Progenitor cell of endocrine pancreas (in vitro differentiated cells): ENCODE measurements around the gene PFN1. TPM values are rescaled to one million over a fixed set of nuclear protein-coding genes. Genes with fewer than 3 reads are reported as not detected.
A peak's percentile ranks its signal among the peaks of the same experiment; 100 is the strongest.

ENCODE experiments used
- DNase-seq: peaks from one replicate; pipeline ENCODE4 v3.0.0; 2021; ENCODE audit warnings: low spot score; ENCODE audit not compliant: unreplicated experiment
- H3K27ac Mint-ChIP-seq: 2 replicates; pipeline ENCODE4 v1.8.0; 2021; ENCODE audit warnings: mild to moderate bottlenecking, moderate library complexity, mixed read lengths
- H3K27me3 Mint-ChIP-seq: 2 replicates; pipeline ENCODE4 v1.8.0; 2021; ENCODE audit warnings: mixed read lengths
- H3K36me3 Mint-ChIP-seq: 2 replicates; pipeline ENCODE4 v1.8.0; 2022; ENCODE audit warnings: mixed read lengths; ENCODE audit not compliant: insufficient read depth
- H3K4me1 Mint-ChIP-seq: 2 replicates; pipeline ENCODE4 v1.8.0; 2021; ENCODE audit warnings: low read depth, mixed read lengths
- H3K4me3 Mint-ChIP-seq: 2 replicates; pipeline ENCODE4 v1.8.0; 2021; ENCODE audit warnings: low read depth, mild to moderate bottlenecking, moderate library complexity, mixed read lengths
- H3K9me3 Mint-ChIP-seq: 2 replicates; pipeline ENCODE4 v1.8.0; 2021; ENCODE audit warnings: low read depth, mixed read lengths
- CTCF ChIP-seq: fragments of 200-600 bp; sonication (generic); IDR thresholded peaks from one replicate; pipeline ENCODE4 v1.5.0; 2021; ENCODE audit warnings: antibody characterized with exemption, mild to moderate bottlenecking; ENCODE audit not compliant: unreplicated experiment
- total RNA-seq: library from RNA; stranded (reverse); gene quantifications from 2 replicates; pipeline ENCODE4 v1.2.1, GENCODE V29; 2021

PFN1 gene
- total RNA-seq, 1 donor from 2014 or later: 372 TPM

- no peak for TF ChIP-seq CTCF
- peaks cover 8% of the 10 kb centered on the region for H3K4me1 Mint-ChIP-seq
- H3K27ac Mint-ChIP-seq: no peak overlapping the region
- H3K36me3 Mint-ChIP-seq: peaks cover 1% of the 10 kb centered on the region
- DNase-seq: no peak
- H3K4me3 Mint-ChIP-seq: no peak overlapping the region
- peaks cover 27% of the 10 kb centered on the region for H3K27me3 Mint-ChIP-seq
- no peaks in the 10 kb centered on the region for H3K9me3 Mint-ChIP-seq
Measured at GRCh38 chr17:4901648-4902344, 46.5 kb downstream of the PFN1 start.

- no peak overlapping the region for H3K4me3 Mint-ChIP-seq
- H3K36me3 Mint-ChIP-seq: peaks cover 2% of the 10 kb centered on the region
- H3K27me3 Mint-ChIP-seq: peaks cover 26% of the 10 kb centered on the region
- DNase-seq: no peak
- no peaks in the 10 kb centered on the region for H3K9me3 Mint-ChIP-seq
- H3K27ac Mint-ChIP-seq: no peak overlapping the region
- H3K4me1 Mint-ChIP-seq: peaks cover 8% of the 10 kb centered on the region
- TF ChIP-seq CTCF: no peak
Measured at GRCh38 chr17:4901108-4901647, 47.2 kb downstream of the PFN1 start.

- no peak for DNase-seq
- TF ChIP-seq CTCF: no peak
- no peak overlapping the region for H3K4me3 Mint-ChIP-seq
- peaks cover 6% of the 10 kb centered on the region for H3K36me3 Mint-ChIP-seq
- H3K27me3 Mint-ChIP-seq: peaks cover 23% of the 10 kb centered on the region
- H3K27ac Mint-ChIP-seq: no peak overlapping the region
- peaks cover 8% of the 10 kb centered on the region for H3K4me1 Mint-ChIP-seq
- H3K9me3 Mint-ChIP-seq: no peaks in the 10 kb centered on the region
Measured at GRCh38 chr17:4900231-4901107, 47.9 kb downstream of the PFN1 start.

- Mint-ChIP-seq H3K9me3 (no peaks in the 10 kb centered on the region), H3K4me1 (peaks cover 5% of the 10 kb centered on the region), H3K4me3 (peak within 1 kb of the TSS; percentile 70), H3K27me3 (peaks cover 19% of the 10 kb centered on the region), H3K27ac (peak within 1 kb of the TSS; percentile 81), H3K36me3 (peaks cover 6% of the 10 kb centered on the region)
- TF ChIP-seq CTCF: no peak
- peak; percentile 51 for DNase-seq
Measured at GRCh38 chr17:4899341-4900230, 48.7 kb downstream of the PFN1 start, which contains the start of gene C17orf107. Gene C17orf107, plus strand, starts transcription at chr17:4899536. Its CDS starts 227 bp downstream, at chr17:4899763.
